IMR-90 (cell line): Measurements from ENCODE around the gene ABO.
"Not testable (repeated sequence)": the region's sequence is repeated elsewhere in the genome, so short reads cannot be mapped to it uniquely, and the experiment has no call there.

Experiments
- CTCF ChIP-seq: conservative IDR thresholded peaks from 2 replicates; pipeline ENCODE4 v1.5.1; 2012; ENCODE audit warnings: mild to moderate bottlenecking, low read depth, low read length, improper control_type of control experiment
- MXI1 ChIP-seq: IDR thresholded peaks from 2 replicates; pipeline ENCODE4 v1.6.1; 2012; ENCODE audit warnings: low read depth, mild to moderate bottlenecking, low read length, moderate library complexity, borderline replicate concordance

- TF ChIP-seq MXI1, CTCF: not testable (repeated sequence)
Observed at GRCh38 chr9:133251221-133251620, 23.8 kb downstream of the ABO start.
